Measurements from ENCODE around the gene BCAN.

GRCh38 chr1:156616463-156616862, 25.5 kb upstream of the BCAN start:
- TF ChIP-seq, protein P1, sequence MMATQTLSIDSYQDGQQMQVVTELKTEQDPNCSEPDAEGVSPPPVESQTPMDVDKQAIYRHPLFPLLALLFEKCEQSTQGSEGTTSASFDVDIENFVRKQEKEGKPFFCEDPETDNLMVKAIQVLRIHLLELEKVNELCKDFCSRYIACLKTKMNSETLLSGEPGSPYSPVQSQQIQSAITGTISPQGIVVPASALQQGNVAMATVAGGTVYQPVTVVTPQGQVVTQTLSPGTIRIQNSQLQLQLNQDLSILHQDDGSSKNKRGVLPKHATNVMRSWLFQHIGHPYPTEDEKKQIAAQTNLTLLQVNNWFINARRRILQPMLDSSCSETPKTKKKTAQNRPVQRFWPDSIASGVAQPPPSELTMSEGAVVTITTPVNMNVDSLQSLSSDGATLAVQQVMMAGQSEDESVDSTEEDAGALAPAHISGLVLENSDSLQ (IDR thresholded peaks at IDR 0.05): 0 out of 2 replicates have a peak, but pooled peaks have one; percentile 12
- TF ChIP-seq TARDBP (IDR thresholded peaks at IDR 0.05): no peak
- TF ChIP-seq SP1 (IDR thresholded peaks at IDR 0.05): no peak
- no peak for TF ChIP-seq ARNT (IDR thresholded peaks at IDR 0.05)
- TF ChIP-seq FOXM1 (IDR thresholded peaks at IDR 0.05; ENCODE audit: borderline replicate concordance): no peak
- TF ChIP-seq SUZ12 (IDR thresholded peaks at IDR 0.05): no peak
- no peak for TF ChIP-seq L3MBTL2 (conservative IDR thresholded peaks at IDR 0.05)
